Fibroblast of peridontal ligament (primary cell): Measurements from ENCODE around the gene THAP7.

Source experiments
- DNase-seq: peaks from one replicate; pipeline ENCODE4 v3.0.0-alpha.2; 2010; ENCODE audit errors: extremely low read depth

Gene THAP7

DNA sequence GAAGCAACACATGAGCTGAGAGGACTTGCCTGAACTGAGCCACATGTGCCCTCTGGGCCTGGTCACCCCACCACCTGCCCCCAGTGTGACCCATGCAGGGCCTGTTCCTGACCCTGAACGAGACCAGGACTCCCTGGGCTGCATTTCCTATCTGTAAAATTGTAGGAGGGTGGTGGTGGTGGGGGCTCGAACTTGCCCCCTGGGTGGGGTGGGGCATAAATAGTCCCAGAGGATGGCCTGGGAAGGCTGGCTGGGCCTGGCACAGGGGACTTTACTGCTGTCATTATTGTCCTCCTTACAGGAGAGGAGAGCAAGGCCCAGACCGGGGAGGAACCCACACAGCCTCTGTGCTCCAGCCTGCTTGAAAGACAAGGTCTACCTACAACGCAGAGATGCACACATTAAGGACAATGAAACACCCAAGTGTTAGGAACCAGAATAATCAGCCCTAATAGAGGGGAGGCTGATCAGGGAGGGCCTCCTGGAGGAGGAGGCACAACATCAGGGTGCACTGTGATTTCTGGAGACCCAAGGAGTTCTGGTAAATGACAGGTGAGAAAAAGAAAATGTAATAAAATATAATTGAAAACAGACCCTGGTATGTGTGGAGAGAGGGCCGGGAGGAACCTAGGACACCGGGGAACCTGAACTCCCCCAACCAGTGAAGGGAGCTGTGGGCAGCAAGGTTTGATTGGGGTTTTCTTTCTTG lies 37.7 kb downstream of the THAP7 start:
- DNase-seq = no peak

- DNase-seq = no peak
Measured at GRCh38 chr22:20963201-20964052, 38.5 kb downstream of the THAP7 start.

DNA sequence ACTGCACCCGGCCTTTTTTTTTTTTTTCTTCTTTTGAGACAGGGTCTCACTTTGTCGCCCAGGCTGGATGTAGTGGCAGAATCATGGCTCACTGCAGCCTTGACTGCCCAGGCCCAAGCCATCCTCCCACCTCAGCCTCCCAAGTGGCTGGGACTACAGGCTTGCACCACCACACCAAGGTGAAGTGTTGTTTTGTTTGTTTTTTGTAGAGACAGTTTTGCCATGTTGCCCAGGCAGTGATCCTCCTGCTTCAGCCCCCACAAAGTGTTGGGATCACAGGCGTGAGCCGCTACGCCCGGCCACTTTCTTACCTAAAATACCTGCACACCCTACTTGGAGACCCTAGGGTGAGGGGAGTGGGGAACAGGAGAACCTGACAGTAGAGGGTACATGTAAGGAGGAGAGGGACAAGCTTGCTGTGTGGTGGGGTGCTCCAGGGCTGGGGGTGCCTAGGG lies 39.4 kb downstream of the THAP7 start:
- no peak for DNase-seq

GRCh38 chr22:20960609-20961008 lies 41.3 kb downstream of the THAP7 start:
- DNase-seq = no peak

DNA sequence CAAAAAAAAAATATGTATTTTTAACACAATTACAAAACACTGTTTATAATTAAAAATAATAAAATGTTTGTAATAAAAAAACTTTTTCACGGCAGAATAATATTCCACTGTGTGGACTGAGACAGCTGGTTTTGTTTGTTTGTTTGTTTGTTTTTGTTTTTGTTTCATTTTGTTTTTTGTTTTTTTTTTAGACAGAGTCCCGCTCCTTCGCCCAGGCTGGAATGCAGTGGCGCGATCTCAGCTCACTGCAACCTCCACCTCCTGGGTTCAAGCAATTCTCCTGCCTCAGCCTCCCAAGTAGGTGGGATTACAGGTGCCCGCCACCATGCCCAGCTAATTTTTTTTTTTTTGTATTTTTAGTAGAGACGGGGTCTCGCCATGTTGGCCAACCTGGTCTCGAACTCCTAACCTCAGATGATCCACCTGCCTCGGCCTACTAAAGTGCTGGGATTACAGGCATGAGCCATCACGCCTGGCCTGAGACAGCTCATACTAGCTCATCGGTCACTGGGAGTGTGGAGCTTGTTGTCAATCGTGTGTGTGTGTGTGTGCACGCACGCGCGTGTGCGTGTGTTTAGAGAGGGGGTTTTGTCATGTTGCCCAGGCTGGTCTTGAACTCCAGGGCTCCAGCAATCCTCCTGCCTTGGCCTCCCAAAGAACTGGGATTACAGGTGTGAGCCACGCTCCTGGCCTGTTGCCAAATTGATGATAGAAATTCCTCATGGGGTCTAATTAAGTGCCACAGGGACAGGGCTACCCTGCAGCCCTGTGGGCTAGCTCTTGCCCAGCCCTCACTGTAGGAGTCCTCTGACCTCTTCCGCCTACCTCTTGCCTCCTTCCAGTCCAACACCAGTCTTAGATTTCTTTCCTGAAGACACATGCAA lies 42.1 kb downstream of the THAP7 start:
- DNase-seq = no peak

GRCh38 chr22:20957683-20958431 lies 44.1 kb downstream of the THAP7 start:
- no peak for DNase-seq

DNA sequence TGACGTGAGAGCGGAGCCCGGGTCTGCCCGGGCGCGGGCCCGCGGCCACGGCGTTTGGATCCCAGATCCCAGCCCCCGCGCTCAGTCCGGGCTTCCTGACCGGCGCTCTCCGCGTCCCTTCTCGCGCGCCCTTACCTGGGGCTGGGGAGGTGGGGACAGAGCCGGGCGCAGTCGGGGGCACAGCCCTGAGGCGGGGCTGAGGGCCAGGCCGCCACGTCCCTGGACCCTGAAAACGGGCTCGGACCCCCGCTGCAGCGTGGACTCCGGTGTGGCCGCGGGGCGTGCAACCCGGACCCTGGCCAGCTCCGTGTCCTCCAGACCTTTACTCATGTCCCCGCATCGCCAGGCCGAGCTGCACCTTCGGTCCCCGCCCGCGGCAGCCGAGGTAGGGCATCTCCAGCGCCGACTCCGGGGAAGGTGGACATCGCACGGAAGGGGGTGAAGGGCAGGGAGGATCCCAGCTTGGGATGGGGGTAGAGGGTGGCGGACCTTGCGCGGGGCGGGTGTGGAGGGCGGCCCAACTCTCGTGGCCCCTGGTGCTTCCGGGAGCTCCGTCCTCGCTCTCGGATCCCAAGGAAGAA lies 44.7 kb downstream of the THAP7 start:
- no peak for DNase-seq

DNA sequence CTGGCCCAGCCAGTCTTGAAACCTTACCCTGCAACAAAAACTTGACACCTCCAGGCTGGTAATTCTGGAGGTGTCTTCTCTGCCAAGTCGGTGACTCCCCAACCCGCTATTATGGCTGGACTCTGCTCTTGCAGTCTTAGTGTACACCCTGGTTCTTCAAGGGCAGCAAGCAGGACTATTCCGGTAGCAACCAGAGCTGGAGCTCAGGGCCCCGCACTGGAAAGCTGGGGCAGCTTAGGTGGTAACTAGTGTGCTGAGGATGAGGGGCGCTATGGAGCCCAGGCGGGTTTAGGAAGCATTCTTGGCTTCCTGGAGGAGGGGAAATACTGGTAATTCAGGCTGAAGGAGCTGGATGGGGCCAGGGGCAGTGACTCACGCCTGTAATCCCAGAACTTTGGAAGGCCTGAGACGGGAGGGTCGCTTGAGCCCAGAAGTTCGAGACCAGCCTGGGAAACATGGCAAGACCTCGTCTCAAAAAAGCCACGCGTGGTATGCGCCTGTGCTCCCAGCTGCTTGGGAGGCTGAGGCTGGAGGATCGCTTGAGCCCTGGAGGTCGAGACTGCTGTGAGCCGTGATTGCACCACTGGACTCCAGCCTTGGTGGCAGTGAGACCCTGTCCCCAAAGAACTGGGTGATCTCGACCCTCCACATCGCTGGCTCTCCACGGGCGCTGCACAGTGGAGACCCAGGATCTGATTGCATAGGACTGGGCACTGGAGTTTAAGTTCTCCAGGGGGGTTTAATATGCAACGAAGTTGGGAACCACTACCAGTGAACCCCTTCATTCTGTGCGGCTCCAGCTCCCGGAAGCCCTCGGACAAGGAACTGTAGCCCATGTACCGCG lies 45.4 kb downstream of the THAP7 start:
- DNase-seq = peak; percentile 10

DNA sequence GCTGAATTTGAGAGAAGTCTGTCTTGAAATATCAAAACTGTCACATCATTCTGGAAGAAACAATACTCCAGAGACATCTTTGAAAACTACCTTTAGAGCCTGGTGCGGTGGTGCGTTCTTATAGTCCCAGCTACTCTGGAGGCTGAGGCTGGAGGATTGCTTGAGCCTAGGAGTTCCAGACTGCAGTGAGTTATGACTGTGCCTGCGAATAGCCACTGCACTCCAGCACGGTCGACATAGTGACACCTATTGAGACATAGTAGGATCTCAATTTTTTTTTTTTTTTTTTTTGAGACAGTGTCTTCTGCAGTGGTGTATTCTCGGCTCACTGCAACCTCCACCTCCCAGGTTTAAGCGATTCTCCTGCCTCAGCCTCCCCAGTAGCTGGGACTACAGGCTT lies 46.4 kb downstream of the THAP7 start:
- no peak for DNase-seq

DNA sequence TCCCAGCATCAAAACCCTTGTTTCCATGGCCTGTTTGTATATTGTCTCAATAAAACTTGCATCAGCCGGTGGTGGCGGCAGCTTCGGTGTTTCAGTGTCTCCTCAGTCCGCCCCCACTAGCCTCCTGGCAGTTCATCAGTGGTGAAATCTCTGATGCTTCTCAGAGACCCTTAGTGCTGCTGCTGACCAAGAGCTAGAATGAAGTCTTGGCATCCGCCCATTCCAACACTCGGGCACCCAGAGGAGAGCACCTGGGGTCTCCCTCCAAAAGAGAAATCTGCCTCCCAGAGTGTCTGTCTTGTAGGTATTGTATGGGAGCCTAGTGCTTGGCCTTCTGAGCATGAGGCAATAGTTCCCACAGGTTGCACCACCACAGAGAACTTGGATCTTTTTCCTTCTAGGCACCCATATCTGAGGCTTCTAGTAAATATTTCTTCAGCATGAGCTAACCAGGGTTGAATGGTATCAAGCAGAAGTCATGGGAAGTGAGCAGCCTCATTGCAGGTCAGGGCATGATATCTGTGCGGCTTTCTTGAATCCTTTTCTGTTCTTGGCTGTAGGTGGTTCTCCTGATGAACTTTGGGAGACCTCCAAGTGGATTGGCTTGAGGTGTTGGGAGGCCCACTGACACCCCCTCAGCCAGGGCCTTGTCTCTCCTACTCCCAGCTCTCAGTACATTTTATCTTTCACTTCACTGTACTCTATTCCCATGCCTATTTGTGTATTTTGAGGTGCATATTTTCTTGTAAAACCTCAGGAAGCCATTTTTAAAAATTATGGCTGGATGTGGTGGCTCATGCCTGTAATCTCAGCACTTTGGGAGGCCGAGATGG lies 48.0 kb downstream of the THAP7 start:
- peak; percentile 62 for DNase-seq

DNA sequence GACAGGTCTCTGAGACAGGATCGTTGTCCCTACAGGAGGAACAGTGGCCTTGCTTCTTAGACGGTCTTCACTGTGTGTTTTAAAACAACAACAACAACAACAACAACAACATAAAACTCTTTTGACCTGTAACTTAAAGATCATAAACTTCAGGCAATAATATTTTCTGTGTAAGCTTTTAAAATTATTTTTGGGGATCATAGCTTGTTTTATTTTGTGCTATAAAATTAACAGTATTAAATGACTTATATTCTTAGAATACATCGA lies 48.6 kb downstream of the THAP7 start:
- DNase-seq = no peak

DNA sequence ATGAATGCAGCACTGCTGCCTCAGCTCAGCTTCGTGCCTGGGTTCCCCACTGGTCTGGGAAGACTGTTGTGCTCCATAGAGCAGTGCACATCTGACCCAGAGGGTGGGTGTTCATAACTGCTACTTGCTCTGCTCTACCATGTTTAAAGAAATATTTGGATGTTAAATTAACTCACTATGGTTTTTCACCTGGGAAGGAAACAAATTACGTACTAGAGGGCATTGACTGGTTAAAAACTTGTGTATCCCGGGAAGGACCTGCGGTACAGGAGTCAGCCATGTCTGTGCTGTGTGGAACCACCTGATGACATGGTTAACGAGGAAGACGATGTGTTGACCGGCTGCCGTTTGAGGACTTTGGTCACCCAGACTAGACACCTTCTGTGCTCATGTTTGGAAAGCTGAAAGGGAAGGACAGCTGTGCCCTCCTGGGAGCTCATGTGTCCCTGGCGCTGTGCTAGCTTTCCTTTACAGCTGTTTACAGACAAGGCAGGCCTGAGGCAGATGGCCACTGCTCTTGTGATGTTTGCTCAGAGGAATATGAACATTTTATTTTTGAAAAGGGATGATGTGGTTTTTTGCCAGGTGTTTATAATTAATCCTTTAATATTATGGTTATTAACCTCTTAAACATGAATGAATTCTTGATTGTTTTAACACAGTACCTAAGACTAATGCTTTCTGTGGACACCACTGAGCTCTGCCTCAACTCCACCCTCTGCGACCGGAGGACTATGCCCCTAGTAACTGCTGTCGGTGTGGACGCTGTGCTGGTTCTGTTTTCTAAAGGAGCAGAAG lies 49.2 kb downstream of the THAP7 start:
- DNase-seq = no peak

- no peak for DNase-seq
Measured at GRCh38 chr22:20951932-20952380, 50.0 kb downstream of the THAP7 start.

DNA sequence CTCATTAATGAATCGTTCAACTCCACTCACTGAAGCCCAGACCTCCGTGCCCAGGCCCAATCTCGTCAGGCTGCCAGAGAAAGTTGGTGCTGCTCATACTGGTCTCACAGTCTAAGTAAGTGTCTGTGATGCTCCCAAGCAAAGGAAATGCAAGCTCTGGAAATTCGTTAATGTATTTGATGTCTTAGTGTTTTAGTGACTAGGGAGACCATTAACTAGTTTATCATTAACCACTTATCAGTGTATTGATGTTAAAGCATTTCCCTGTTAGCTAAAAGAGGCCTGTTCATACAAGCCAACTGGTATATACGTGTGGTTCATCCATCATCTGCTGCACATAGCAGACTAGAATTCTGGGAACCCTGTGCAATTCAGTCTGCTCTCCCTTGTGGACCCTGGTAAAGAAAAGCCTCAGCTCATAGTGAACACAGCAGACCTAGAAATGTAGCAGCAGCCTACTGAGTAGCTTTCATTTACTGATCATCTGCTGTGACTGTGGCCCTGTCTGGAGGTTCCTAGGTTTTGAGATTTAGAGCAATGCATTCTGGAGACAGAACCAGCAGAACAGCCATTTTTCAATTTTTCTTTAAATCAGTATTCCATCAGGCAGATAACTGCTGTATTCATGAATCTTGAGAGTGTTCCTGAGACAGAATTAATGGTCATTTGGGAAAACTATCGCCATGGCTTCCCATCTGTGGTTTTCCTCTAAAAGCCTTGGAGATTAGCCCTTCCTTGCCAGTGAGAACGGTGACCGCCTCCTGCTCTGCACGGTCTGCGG lies 50.6 kb downstream of the THAP7 start:
- no peak for DNase-seq

DNA sequence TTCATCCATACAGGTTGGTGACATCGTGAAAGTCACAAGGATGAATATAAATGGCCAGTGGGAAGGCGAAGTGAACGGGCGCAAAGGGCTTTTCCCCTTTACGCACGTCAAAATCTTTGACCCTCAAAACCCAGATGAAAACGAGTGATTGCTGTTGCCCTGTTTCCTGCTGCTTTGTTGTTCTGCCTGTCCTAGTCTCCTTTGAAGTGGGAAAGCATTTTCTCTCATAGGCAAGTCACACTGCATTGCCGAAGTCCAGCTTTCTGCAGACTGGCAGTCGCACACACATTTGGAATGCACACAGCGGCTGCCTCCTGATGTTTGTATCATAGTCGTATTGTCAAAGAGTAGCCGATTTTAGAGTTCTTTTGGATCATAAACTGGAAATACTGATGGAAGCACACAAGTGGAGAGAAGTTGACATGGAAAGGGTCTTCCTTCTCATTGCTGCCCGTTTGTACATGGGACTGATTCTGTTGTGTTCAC lies 52.2 kb downstream of the THAP7 start:
- no peak for DNase-seq
